ENCODE measurements around the gene ROPN1B. TPM values are rescaled to one million over a fixed set of nuclear protein-coding genes. Genes with fewer than 3 reads are reported as not detected.

Gene ROPN1B
- total RNA-seq, 1 experiment from 2014 or later: not detected

DNA sequence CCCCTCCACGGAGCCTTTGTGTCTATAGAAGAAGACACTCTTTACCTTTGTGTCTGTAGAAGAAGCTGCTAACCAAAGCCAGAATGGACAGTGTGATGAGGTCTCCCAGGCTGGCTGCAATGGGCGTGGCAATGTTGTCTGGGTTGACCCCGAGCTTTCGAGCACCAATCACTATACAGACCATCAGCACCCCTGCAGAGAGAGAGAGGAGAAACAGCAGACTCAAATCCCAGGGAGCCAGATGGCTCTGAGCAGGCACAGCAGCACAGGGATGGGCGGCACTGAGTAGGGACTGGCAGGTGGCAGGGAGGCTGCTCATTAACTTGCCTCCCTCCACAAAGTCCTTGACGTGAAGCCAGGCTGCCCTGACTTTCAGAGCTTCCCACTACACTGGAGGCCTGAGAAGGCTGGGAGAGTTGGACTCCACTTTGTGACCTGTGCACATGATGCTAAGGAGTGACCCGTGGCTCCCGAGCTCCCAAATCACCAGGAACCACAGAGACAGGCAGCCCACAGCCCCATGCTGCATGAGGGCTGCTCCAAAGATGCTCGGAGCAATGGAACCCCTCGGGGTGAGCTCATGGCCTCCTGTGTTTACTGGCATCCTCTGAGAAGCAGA is 53.9 kb downstream of the ROPN1B start:
- in situ Hi-C loops (cut with HindIII; ENCODE audit: low pct_unique_long_range_greater_than_20kb, low sequenced_read_pairs): no loop called here
- no peak for DNase-seq (ENCODE audit: low read depth)

DNA sequence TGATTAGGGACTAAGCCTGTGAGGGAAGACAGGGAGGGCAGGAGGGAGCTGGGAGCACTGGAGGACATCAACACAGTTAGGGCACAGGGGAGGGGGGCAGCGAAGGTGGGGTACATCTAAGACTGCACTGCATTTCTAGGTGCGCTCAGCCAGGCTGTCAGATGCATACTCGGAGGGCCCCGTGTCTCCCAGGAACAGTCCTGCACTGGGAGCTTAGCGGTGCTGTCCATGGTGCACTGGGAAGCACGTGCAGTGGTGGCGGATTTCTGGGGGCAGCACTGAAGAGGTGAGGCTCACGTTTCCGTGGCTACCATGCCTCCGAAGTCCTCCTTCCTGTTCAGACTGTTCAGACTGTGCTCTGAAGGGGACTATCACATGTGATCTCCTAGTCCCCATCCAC is 54.4 kb downstream of the ROPN1B start:
- in situ Hi-C loops (cut with HindIII; ENCODE audit: low pct_unique_long_range_greater_than_20kb, low sequenced_read_pairs): no loop called here
- no peak for DNase-seq (ENCODE audit: low read depth)

DNA sequence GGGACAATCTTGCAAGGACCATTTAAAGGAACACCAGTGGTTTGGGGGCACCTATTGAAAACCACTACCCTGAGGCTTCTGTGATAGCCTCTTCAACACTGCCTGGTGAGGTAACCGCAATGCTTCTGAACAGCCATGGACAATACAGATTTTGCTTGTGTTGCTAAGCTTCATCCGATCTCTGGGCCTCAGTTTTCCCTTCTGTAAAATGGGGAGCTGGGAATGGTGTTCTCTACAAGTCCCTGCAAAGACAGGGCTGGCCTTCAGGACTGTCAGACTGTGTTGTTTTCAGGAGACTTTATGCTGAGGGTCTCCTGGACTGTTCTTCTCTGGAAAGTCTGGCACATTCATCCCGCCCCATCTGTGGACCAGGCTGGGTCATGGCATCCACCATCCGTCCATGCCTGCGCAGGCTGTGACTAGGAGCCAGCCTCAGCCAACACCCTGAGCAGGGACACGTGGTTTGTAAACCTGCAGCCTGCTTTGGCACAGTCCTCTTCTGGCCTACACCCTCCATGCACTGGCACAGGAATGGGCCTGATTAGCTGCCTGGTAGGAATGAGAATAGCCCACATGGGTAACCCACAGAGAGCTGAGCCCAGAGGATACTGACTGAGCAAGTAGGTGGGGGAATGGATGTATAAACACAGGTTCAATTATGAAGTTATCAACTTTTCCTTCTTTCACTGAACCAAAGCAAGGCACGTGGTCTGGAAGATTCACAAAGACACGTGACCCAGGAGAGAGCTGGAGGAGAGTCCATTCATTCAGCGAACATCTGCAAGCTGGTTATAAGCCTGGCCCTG is 55.3 kb downstream of the ROPN1B start:
- no peak for DNase-seq (ENCODE audit: low read depth)
- in situ Hi-C loops (cut with HindIII; ENCODE audit: low pct_unique_long_range_greater_than_20kb, low sequenced_read_pairs): no loop called here

DNA sequence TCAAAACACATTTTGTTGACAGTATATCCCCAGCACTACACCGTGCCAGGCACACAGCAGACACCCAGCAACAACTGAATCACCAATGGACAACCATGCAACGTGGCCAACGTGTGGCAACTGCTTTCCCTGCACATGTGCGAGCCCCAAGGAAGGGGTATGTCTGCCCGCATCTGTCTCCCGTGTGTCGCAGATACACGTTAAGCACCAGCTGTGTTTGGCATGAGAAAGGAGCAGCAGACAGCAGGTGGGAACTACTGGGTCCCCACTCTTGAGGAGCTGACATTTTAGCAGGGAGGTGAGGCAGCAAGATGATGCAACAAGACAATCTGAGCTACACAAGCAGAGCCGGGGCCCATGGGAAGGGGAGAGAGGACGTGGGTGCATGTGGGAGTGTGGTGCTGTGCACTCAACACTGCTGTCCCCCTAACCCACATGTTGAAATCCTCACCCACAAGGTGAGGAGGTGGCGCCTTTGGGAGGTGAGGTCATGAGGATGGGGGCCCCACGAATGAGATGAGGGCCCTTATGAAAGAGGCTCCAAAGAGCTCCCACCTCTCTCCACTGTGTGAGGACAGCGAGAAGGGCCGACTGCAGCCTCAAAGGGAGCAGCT is 56.2 kb downstream of the ROPN1B start:
- no peak for DNase-seq (ENCODE audit: low read depth)
- in situ Hi-C loops (cut with HindIII; ENCODE audit: low pct_unique_long_range_greater_than_20kb, low sequenced_read_pairs): no loop called here

DNA sequence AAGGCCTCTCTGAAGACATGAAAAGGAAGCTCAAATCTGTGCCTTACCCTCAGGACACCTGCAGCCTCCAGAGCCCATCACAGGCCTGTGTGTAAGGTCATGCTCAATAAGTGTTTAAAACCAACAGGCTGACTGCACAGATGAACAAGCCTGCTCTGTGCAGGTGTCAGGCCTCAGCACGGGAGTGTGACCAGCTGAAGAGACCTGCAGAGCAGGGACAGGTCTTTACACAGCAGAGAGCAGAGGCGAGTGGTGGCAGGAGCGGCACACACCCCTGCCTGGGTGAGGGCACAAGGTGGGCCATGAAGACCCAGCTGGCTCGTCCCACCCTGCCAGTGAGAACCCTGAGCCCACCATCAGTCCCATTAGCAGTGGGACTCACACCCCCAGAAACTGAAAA is 56.9 kb downstream of the ROPN1B start:
- in situ Hi-C loops (cut with HindIII; ENCODE audit: low pct_unique_long_range_greater_than_20kb, low sequenced_read_pairs): no loop called here
- DNase-seq (ENCODE audit: low read depth): no peak

DNA sequence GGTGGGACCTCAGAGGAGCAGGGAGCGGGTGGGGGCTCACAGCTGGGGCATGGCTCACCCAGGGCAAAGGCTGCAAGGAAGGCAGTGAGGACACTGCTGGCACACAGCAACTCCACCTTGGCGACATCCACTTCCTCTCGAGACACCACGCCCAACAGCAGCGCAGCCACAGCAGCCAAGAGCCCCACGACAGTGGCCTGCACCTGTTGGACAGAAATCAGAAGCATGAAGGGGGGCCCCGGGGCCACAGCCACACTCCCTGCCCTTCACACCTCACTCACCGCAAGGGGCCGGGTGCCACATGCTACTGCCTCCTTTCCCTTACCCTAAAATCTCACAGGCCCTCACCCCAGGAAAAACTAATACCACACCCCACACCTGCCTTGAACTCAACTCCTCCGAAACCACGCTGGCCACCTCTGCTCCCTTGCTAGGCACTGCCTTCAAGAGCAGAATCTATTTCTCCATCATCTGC is 57.3 kb downstream of the ROPN1B start:
- in situ Hi-C loops (cut with HindIII; ENCODE audit: low pct_unique_long_range_greater_than_20kb, low sequenced_read_pairs): no loop called here
- DNase-seq (ENCODE audit: low read depth): no peak

DNA sequence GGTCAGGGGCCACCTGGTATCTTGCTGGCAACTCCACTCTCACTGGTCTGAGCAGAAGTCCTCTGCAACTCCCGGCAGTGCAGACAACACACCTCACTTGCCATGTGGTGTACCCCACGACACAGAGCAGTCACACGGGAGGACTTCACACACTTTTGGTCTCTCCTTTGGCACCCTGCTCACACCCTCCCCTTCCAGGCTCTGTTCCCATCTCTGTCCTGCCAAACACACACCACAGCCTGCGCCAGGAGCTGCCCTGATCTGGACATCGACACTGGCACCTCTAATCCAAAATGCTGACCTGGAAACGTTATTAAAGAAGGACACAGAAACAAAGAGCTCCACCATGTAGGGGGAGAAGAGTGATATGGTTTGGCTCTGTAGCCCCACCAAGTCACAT is 57.8 kb downstream of the ROPN1B start:
- no peak for DNase-seq (ENCODE audit: low read depth)

DNA sequence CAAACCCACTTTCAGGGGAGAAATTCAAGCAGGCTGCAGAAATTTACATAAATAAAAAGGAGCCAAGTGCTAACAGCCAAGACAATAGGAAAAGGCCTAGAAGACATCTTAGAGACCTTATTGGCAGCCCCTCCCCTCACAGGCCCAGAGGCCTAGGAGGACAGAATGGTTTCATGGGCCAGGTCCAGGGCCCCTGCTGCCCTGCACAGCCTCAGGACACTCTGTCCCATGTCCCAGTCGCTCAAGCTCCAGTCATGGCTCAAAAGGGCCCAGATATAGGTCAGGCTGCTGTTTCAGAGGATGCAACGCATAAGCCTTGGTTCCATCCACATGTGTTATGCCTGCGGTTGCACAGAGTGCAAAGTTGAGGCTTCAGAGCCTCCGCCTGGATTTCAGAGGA is 59.1 kb downstream of the ROPN1B start:
- in situ Hi-C loops (cut with HindIII; ENCODE audit: low pct_unique_long_range_greater_than_20kb, low sequenced_read_pairs): no loop called here
- no peak for DNase-seq (ENCODE audit: low read depth)

More for the DNA sequence above, 57.8 kb downstream of the ROPN1B start:
- in situ Hi-C loops (cut with HindIII; ENCODE audit: low pct_unique_long_range_greater_than_20kb, low sequenced_read_pairs): no loop called here

DNA sequence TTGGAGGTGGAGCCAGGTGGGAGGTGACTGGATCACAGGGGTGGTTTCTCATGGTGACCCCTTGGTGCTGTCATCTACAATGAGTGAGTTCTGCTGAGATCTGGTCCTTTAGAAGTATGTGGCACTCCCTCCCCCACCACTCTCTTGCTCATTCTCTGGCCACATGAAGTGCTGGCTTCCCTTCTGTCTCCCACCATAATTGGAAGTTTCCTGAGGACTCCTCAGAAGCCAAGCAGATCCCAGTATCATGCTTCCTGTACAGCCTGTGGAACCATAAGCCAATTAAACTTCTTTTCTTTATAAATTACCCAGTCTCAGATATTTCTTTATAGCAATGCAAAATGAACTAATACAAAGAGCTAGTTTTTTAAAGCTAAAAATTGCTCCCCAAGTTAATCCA is 60.3 kb downstream of the ROPN1B start:
- no peak for DNase-seq (ENCODE audit: low read depth)
- in situ Hi-C loops (cut with HindIII; ENCODE audit: low pct_unique_long_range_greater_than_20kb, low sequenced_read_pairs): no loop called here

DNA sequence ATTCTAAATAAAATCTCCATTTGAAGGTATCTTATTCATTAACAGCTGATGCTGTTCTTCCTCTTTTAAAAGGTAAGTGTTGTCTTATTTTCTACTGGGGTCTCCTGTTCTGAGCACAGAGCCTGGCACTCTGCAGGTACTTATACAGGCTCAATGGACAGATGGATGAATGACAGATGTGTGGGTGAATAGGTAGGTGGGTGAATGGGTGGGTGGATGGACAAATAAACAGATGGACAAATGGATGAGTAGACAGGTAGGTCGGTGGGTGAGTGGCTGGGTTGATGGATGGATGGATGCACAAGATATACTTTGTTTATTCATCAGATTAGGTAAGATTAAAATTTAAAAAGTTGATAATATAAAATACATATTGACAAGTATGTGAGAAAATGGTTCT is 61.5 kb downstream of the ROPN1B start:
- no peak for DNase-seq (ENCODE audit: low read depth)

DNA sequence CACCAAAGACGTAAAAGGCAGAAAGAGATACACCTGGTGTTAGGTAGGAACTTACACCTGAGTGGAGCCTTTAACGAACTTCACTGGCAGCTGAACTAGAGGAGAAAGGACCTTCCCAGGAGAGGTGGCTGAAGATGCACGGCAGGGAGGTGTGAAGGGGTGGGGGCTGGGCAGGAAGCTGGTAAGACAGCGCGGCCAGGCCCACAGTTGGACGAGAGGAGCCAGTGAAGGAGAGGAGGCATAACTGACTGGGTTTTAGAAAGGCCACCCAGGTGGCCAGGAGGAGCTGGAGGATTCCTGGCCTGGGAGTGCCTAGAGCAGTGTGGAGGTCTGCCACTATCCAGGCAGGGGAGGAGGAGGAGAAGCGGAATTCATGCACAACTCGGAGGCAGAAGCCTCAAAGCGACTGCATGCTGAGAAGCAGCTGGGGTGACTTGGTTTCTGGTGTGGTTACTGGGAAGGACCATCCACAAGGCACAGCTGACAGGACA is 63.0 kb downstream of the ROPN1B start:
- DNase-seq (ENCODE audit: low read depth): no peak
- in situ Hi-C loops (cut with HindIII; ENCODE audit: low pct_unique_long_range_greater_than_20kb, low sequenced_read_pairs): no loop called here

More for the DNA sequence above, 61.5 kb downstream of the ROPN1B start:
- in situ Hi-C loops (cut with HindIII; ENCODE audit: low pct_unique_long_range_greater_than_20kb, low sequenced_read_pairs): no loop called here

Other genes with a start within 250 kb of the ROPN1B start
- 37.2 and 49.5 TPM in 2 replicates for gene SLC41A3, start 114.9 kb downstream of the ROPN1B start, total RNA-seq (2014; rRNA removed; shearing (Covaris generic); ENCODE audit: low replicate concordance)
- gene ALDH1L1, start 211.4 kb downstream of the ROPN1B start, total RNA-seq (2014; rRNA removed; shearing (Covaris generic); ENCODE audit: low replicate concordance): 2.6 and 5.9 TPM in 2 replicates